Measurements from ENCODE around the gene FSD1. TPM values are rescaled to one million over a fixed set of nuclear protein-coding genes. Genes with fewer than 3 reads are reported as not detected.
"Not testable (repeated sequence)": the region's sequence is repeated elsewhere in the genome, so short reads cannot be mapped to it uniquely, and the experiment has no call there.

The FSD1 gene
- total RNA-seq, 2 experiments from 2014 or later, result 7.8 to 8.1 TPM

GRCh38 chr19:4272894-4273293 lies 31.5 kb upstream of the FSD1 start:
- ChIA-PET POLR2A (no interaction called here), CTCF (interaction anchor here (3.7 kb wide), 1 partner anchor 80 kb away, joined by 19 read pairs; no protein-coding TSS in a partner anchor)
- DNase-seq, result no peak
- Mint-ChIP-seq H3K4me3 (no peak overlapping the region), H3K27ac (no peak overlapping the region), H3K4me1 (ENCODE audit: low read depth) (no peaks in the 10 kb centered on the region), H3K9me3 (no peaks in the 10 kb centered on the region), H3K27me3 (no peaks in the 10 kb centered on the region), H3K36me3 (peaks cover 13% of the 10 kb centered on the region)
- intact Hi-C loops (cut with micrococcal nuclease), result no loop called here

DNA sequence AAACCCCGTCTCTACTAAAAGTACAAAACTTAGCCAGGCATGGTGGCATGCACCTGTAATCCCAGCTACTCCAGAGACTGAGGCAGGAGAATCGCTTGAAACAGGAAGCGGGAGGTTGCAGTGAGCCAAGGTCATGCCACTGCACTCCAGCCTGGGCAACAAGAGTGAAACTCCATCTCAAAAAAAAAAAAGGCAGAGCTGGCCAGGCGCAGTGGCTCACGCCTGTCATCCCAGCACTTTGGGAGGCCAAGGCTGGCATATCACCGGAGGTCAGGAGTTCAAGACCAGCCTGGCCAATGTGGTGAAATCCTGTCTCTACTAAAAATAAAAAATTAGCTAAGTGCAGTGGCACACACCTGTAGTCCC lies 30.1 kb upstream of the FSD1 start:
- H3K36me3 Mint-ChIP-seq; H3K4me1 Mint-ChIP-seq (ENCODE audit: low read depth); H3K4me3 Mint-ChIP-seq; POLR2A ChIA-PET; H3K27ac Mint-ChIP-seq; DNase-seq; H3K9me3 Mint-ChIP-seq; H3K27me3 Mint-ChIP-seq; intact Hi-C loops (cut with micrococcal nuclease): not testable (repeated sequence)
- CTCF ChIA-PET, result interaction anchor here (3.7 kb wide), 1 partner anchor 78 kb away, joined by 19 read pairs; no protein-coding TSS in a partner anchor

DNA sequence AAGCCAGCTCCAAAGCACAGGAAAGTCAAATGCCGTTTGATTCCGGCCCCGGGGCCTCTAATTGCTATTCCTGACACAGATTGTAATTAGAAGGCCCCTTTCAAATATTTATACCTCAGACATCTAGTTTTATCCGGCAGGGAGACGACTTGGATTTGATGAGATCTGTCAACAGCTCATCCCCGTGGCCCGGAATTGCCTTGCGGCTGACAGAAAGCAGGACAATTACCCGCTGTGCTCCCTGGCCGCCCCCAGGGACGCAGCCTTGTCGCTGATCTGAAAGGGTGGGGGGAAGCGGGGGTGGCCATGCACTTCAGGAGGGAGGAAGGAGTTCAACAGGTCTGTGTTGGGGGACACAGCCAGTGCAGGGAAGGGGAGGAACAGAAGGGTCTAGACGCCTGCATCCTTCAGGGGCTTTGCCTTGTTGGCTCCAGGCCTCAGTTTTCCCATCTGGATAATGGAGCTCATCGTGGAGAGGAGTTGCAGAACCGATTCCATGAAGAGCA lies 27.2 kb upstream of the FSD1 start:
- intact Hi-C loops (cut with micrococcal nuclease), result no loop called here
- no peaks in the 10 kb centered on the region for H3K9me3 Mint-ChIP-seq
- POLR2A ChIA-PET, result no interaction called here
- peaks cover 20% of the 10 kb centered on the region for H3K27me3 Mint-ChIP-seq
- peaks cover 6% of the 10 kb centered on the region for H3K4me1 Mint-ChIP-seq (ENCODE audit: low read depth)
- H3K27ac Mint-ChIP-seq, result no peak overlapping the region
- DNase-seq, result no peak
- CTCF ChIA-PET, result interaction anchor here (0.8 to 0.9 kb wide), 2 partner anchors 10 to 75 kb away, joined by 3 to 4 read pairs; no protein-coding TSS in a partner anchor
- no peak overlapping the region for H3K4me3 Mint-ChIP-seq
- no peaks in the 10 kb centered on the region for H3K36me3 Mint-ChIP-seq

- Mint-ChIP-seq H3K27me3 (peaks cover 22% of the 10 kb centered on the region), H3K36me3 (no peaks in the 10 kb centered on the region), H3K4me3 (no peak overlapping the region), H3K27ac (no peak overlapping the region), H3K4me1 (ENCODE audit: low read depth) (peaks cover 6% of the 10 kb centered on the region), H3K9me3 (no peaks in the 10 kb centered on the region)
- intact Hi-C loops (cut with micrococcal nuclease), result no loop called here
- no peak for DNase-seq
- ChIA-PET CTCF (interaction anchor here (0.8 to 0.9 kb wide), 2 partner anchors 11 to 75 kb away, joined by 3 to 4 read pairs; no protein-coding TSS in a partner anchor), POLR2A (no interaction called here)
Observed at GRCh38 chr19:4278010-4278409, 26.4 kb upstream of the FSD1 start.

GRCh38 chr19:4278419-4279266 lies 25.8 kb upstream of the FSD1 start, which contains the start of gene SHD:
TSS of gene SHD (plus strand) at chr19:4279266. CDS start at chr19:4280064, 798 bp downstream.
- H3K27me3 Mint-ChIP-seq, result peaks cover 22% of the 10 kb centered on the region
- POLR2A ChIA-PET, result no interaction called here
- no peaks in the 10 kb centered on the region for H3K36me3 Mint-ChIP-seq
- peaks cover 6% of the 10 kb centered on the region for H3K4me1 Mint-ChIP-seq (ENCODE audit: low read depth)
- CTCF ChIA-PET, result interaction anchor here (0.9 to 1.6 kb wide), 2 partner anchors 11 to 74 kb away, joined by 4 to 6 read pairs; no protein-coding TSS in a partner anchor
- H3K4me3 Mint-ChIP-seq, result no peak within 1 kb of the TSS
- DNase-seq, result no peak
- no peaks in the 10 kb centered on the region for H3K9me3 Mint-ChIP-seq
- intact Hi-C loops (cut with micrococcal nuclease), result no loop called here
- no peak within 1 kb of the TSS for H3K27ac Mint-ChIP-seq

GRCh38 chr19:4279267-4279529 lies 25.2 kb upstream of the FSD1 start:
- peaks cover 6% of the 10 kb centered on the region for H3K4me1 Mint-ChIP-seq (ENCODE audit: low read depth)
- DNase-seq, result no peak
- intact Hi-C loops (cut with micrococcal nuclease), result no loop called here
- ChIA-PET POLR2A (no interaction called here), CTCF (interaction anchor here (1.6 kb wide), 1 partner anchor 73 kb away, joined by 6 read pairs; no protein-coding TSS in a partner anchor)
- no peak overlapping the region for H3K27ac Mint-ChIP-seq
- H3K9me3 Mint-ChIP-seq, result no peaks in the 10 kb centered on the region
- peaks cover 22% of the 10 kb centered on the region for H3K27me3 Mint-ChIP-seq
- no peaks in the 10 kb centered on the region for H3K36me3 Mint-ChIP-seq
- no peak overlapping the region for H3K4me3 Mint-ChIP-seq

- no peaks in the 10 kb centered on the region for H3K9me3 Mint-ChIP-seq
- intact Hi-C loops (cut with micrococcal nuclease), result no loop called here
- no peak overlapping the region for H3K27ac Mint-ChIP-seq
Observed at GRCh38 chr19:4279530-4280422, 24.6 kb upstream of the FSD1 start.

GRCh38 chr19:4284176-4284958 lies 20.0 kb upstream of the FSD1 start:
- Mint-ChIP-seq H3K9me3 (no peaks in the 10 kb centered on the region), H3K27ac (no peak overlapping the region), H3K4me1 (ENCODE audit: low read depth) (peaks cover 3% of the 10 kb centered on the region), H3K27me3 (peaks cover 17% of the 10 kb centered on the region), H3K4me3 (no peak overlapping the region), H3K36me3 (no peaks in the 10 kb centered on the region)
- CTCF ChIA-PET, result interaction anchor here (1.1 kb wide), 1 partner anchor 17 kb away, joined by 5 read pairs; no protein-coding TSS in a partner anchor
- POLR2A ChIA-PET, result no interaction called here
- DNase-seq, result no peak
- intact Hi-C loops (cut with micrococcal nuclease), result no loop called here

More at GRCh38 chr19:4279530-4280422, 24.6 kb upstream of the FSD1 start:
- Mint-ChIP-seq H3K4me3 (no peak overlapping the region), H3K27me3 (peaks cover 22% of the 10 kb centered on the region), H3K36me3 (no peaks in the 10 kb centered on the region), H3K4me1 (ENCODE audit: low read depth) (peaks cover 6% of the 10 kb centered on the region)
- DNase-seq, result no peak
- CTCF ChIA-PET, result interaction anchor here (1.6 kb wide), 1 partner anchor 73 kb away, joined by 6 read pairs; no protein-coding TSS in a partner anchor
- POLR2A ChIA-PET, result no interaction called here

DNA sequence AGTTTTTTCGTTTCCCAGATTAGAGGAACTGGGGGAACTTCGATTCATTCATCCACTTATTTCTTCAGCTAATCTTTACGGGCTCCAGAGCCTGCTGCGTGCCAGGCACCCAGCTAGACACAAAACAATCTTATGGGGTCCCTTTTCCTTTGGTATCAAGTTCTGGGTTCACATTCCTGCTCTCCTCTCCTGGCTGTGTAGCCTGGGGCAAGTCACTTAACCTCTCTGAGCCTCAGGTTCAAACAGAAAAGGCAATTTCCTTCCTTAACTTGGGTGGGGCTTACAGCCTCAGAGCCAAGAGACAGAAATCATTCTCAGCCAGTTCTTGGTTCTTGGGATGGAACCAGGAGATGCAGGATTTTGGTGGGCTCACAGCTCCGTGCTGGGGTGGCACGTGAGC lies 19.4 kb upstream of the FSD1 start:
- no peak for DNase-seq
- H3K27ac Mint-ChIP-seq, result no peak overlapping the region
- no peaks in the 10 kb centered on the region for H3K4me1 Mint-ChIP-seq (ENCODE audit: low read depth)
- H3K27me3 Mint-ChIP-seq, result peaks cover 13% of the 10 kb centered on the region
- ChIA-PET CTCF (interaction anchor here (1.1 kb wide), 1 partner anchor 18 kb away, joined by 5 read pairs; no protein-coding TSS in a partner anchor), POLR2A (no interaction called here)
- no peaks in the 10 kb centered on the region for H3K9me3 Mint-ChIP-seq
- no peaks in the 10 kb centered on the region for H3K36me3 Mint-ChIP-seq
- H3K4me3 Mint-ChIP-seq, result no peak overlapping the region
- intact Hi-C loops (cut with micrococcal nuclease), result no loop called here

DNA sequence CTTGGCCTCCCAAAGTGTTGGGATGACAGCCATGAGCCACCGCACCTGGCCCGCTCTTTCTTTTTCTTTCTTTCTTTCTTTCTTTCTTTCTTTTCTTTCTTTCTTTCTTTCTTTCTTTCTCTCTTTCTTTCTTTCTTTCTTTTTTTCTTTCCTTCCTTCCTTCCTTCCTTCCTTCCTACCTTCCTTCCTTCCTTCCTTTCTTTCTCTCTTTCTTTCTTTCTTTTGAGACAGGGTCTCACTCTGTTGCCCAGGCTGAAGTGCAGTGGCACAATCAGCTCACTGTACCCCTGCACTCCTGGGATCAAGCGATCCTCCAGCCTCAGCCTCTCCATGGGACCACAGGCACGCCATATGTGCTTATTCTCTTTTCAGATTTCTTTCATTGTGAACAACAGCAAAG lies 18.3 kb upstream of the FSD1 start:
- H3K4me1 Mint-ChIP-seq (ENCODE audit: low read depth); intact Hi-C loops (cut with micrococcal nuclease); CTCF ChIA-PET; DNase-seq; H3K4me3 Mint-ChIP-seq; H3K27me3 Mint-ChIP-seq; H3K36me3 Mint-ChIP-seq; H3K9me3 Mint-ChIP-seq; POLR2A ChIA-PET; H3K27ac Mint-ChIP-seq: not testable (repeated sequence)

DNA sequence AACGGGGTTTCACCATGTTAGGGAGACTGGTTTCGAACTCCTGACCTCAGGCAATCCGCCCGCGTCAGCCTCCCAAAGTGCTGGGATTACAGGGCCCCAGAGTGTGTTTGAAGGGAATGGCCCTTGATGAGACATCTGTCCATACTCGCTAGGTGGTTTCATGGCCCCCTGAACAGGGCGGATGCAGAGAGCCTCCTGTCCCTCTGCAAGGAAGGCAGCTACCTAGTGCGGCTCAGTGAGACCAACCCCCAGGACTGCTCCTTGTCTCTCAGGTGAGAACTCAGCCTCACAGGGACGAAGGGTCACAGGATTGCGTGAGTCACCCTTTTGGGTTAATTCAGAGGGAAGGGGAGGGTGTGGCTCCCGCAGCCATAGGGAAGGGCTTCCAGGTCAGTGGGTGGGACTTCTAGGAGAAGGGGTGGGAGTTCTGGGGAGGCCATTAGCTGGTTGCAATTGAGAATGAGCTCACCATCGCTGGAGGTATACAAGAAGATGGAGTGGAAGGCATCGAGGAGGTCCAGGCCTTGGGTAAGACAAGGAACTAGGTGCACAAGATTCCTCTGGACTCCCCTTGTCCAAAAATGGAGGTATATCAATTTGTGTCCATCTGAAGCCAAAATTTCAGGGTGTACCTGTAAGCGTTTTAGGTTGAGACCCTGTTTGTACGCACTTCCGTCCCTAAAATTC lies 16.2 kb upstream of the FSD1 start:
- CTCF ChIA-PET, result no interaction called here
- POLR2A ChIA-PET, result interaction anchor here (0.6 kb wide), 1 partner anchor 36 kb away, joined by 3 read pairs; no protein-coding TSS in a partner anchor
- no peaks in the 10 kb centered on the region for H3K9me3 Mint-ChIP-seq

More for the DNA sequence above, 16.2 kb upstream of the FSD1 start:
- no peaks in the 10 kb centered on the region for H3K27me3 Mint-ChIP-seq
- H3K36me3 Mint-ChIP-seq, result no peaks in the 10 kb centered on the region
- intact Hi-C loops (cut with micrococcal nuclease), result no loop called here
- no peak overlapping the region for H3K4me3 Mint-ChIP-seq
- H3K27ac Mint-ChIP-seq, result no peak overlapping the region
- no peak for DNase-seq
- H3K4me1 Mint-ChIP-seq (ENCODE audit: low read depth), result no peaks in the 10 kb centered on the region

All from activated CD4-positive, alpha-beta memory T cell treated with anti-CD3 and anti-CD28 coated beads for 36 hours (primary cell).